ENCODE measurements around the gene MBL2.

The MBL2 gene

DNA sequence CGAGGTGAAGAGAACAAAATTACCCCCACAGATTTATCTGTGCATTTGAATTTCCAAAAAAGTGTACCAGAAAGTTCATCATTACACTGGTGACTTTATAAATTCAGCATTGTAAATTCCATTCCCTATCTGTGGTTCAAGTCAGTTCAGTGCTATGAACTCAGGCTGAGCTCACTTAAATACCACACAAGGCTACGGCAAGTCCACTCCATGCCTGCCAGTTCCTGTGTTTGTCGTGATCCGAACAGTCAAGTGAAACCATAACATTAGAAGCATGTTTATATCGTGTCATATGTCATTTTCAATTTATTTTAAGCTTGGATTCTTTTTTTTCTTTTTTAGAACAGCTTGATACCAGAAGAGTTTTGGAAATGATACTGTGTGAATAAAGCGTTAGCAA lies 14.8 kb downstream of the MBL2 start:
- no peak for TF ChIP-seq CTCF (IDR thresholded peaks at IDR 0.05)

- no peak for TF ChIP-seq CTCF (IDR thresholded peaks at IDR 0.05)
Observed at GRCh38 chr10:52756966-52757365, 15.6 kb downstream of the MBL2 start.

DNA sequence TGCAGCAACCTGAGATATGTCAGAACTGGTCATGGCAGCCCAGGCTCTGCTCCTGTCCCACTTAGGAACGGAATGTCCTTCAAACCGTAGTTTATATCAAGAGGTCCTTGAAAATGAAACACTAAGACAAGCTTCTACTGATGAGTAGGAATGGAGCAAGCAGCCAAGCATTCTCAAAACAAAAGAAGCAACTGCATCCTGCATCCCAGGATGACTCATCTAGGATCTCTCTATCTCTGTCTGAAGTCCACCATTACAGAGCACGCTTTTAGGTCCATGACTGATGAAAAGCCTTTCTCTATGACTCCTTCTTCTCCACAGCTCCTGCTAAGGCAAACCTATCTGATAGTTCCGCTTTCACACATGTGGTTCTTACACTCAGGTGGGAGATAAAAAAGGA lies 16.3 kb downstream of the MBL2 start:
- no peak for TF ChIP-seq CTCF (IDR thresholded peaks at IDR 0.05)

DNA sequence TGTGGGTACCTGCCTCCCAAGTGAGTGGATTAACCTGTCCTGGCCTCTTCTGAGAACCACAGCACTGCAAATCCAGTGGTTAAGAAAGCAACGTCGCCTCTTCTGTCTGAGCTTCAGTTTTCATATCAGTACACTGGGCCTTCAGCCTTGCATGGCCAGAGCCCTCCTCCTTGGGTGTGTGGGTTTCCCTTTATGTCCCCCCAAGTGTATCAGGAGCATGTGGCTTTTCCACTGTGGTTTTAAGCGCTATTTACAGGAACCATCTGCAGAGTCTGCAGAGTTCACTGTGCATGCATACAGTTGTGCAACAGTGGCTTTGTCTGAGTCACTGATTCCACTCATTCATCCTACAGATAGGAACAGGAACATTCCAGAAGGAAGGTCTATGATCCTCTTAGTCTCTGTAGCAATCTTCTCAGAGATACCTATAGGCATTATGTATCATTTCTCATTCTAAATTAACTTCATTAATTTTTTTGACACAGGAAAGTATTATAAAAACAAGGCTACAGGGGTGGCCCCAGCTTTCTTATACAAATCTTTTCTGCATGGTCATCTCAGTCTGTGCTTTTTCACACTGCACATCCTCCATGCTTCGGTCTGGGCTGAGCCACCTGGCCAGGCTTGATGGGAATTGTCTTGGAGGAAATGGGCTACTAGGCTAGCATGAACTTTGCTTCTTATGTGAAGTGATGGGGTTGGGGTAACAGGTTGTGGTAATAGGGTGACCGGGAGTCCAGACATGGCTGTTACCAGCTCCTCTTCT lies 17.1 kb downstream of the MBL2 start:
- TF ChIP-seq CTCF (IDR thresholded peaks at IDR 0.05) = no peak

- no peak for TF ChIP-seq CTCF (IDR thresholded peaks at IDR 0.05)
Observed at GRCh38 chr10:52752801-52753445, 19.7 kb downstream of the MBL2 start.

DNA sequence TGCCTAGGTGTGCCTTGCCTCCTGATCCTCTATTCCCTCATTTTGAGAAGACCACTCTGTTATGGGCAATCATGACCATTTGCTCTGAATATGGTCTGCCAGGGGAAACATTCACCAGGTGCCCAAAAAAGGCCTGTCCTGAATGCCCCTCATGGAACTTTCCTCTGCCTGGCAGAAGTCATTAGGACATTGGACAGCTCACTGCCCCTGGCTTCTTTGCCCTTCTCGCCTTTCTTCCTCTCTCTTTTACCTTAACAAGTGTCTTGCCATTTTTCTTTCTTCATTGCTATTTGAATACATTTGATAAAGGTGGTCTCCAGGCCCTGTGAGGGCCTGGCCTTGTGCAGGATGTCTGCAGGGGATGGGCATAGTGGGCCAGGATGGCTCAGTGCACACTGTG lies 20.3 kb downstream of the MBL2 start:
- TF ChIP-seq CTCF (IDR thresholded peaks at IDR 0.05) = no peak

- no peak for TF ChIP-seq CTCF (IDR thresholded peaks at IDR 0.05)
Observed at GRCh38 chr10:52751337-52751736, 21.2 kb downstream of the MBL2 start.

Measured in LNCAP (cell line).